Endothelial cell of umbilical vein (primary cell): Measurements from ENCODE around the gene COL5A1. TPM values are rescaled to one million over a fixed set of nuclear protein-coding genes. Genes with fewer than 3 reads are reported as not detected.

ENCODE experiments used
- BruUV-seq: library from RNA; stranded (reverse); fragments of 400-500 nt; replicated peaks from 2 replicates; lab custom pipeline; 2021; lab: Mats Ljungman, UMichigan
- CTCF ChIA-PET: fragments of 300-600, 350-600 bp; sonication (Branson Sonifier 250); formaldehyde crosslinking; loops from one replicate; lab custom pipeline; 2021; ENCODE audit warnings: antibody characterized with exemption, inconsistent platforms; lab: Charles Lee
- POLR2A ChIA-PET: fragments of 300-600, 350-600 bp; sonication (Branson Sonifier 250); formaldehyde crosslinking; loops from one replicate; lab custom pipeline; 2021; ENCODE audit warnings: antibody characterized with exemption, inconsistent platforms; lab: Charles Lee
- DNase-seq: peaks from one replicate; pipeline ENCODE4 v3.0.0-alpha.2; 2011; ENCODE audit warnings: low read depth, low spot score
- FAIRE-seq: peaks from 2 replicates; lab custom pipeline; 2011; peaks lifted over from hg19 to GRCh38; lab: Jason Lieb, UNC
- H2AFZ ChIP-seq: 2 replicates; pipeline ENCODE4 v1.6.0; 2012; ENCODE audit warnings: low read depth, low read length, control low read depth, inconsistent platforms
- H3K27ac ChIP-seq: 2 replicates; pipeline ENCODE4 v1.5.1; 2011; ENCODE audit warnings: low read depth, mild to moderate bottlenecking, control low read depth, low read length, moderate library complexity; ENCODE audit not compliant: insufficient read depth
- H3K27me3 ChIP-seq, 2 experiments: 2 replicates each; pipeline versions ENCODE4 v1.6.0 to v1.6.1; 2011; ENCODE audit warnings: low read length in 2 of 2, mixed read lengths in 1 of 2; ENCODE audit not compliant: control insufficient read depth in 2 of 2, insufficient read depth in 2 of 2
- H3K36me3 ChIP-seq, 2 experiments: 2 replicates in 1 of 2; 3 replicates in 1 of 2; pipeline ENCODE4 v1.5.1; 2011; ENCODE audit warnings: low read length in 2 of 2, mild to moderate bottlenecking in 1 of 2, moderate library complexity in 1 of 2; ENCODE audit not compliant: control insufficient read depth in 2 of 2, insufficient read depth in 2 of 2; ENCODE audit errors: extremely low read depth in 1 of 2
- H3K4me1 ChIP-seq: 3 replicates; pipeline ENCODE4 v1.5.1; 2011; ENCODE audit warnings: mild to moderate bottlenecking, low read length; ENCODE audit not compliant: control insufficient read depth, insufficient read depth; ENCODE audit errors: extremely low read depth
- H3K4me2 ChIP-seq: 2 replicates; pipeline ENCODE4 v1.6.1; 2011; ENCODE audit warnings: low read length, control low read depth, mixed read lengths; ENCODE audit not compliant: insufficient read depth
- H3K4me3 ChIP-seq, 3 experiments: fragments of 200-600 bp in 1 of 3; sonication (generic), shearing (Covaris generic) in 1 of 3; replicated peaks in 1 of 3; 2 replicates each; pipeline ENCODE4 v1.5.1; 2011 to 2016; ENCODE audit warnings: control low read depth in 3 of 3, low read length in 3 of 3, mild to moderate bottlenecking in 2 of 3, inconsistent platforms in 1 of 3, low read depth in 1 of 3, moderate library complexity in 1 of 3; ENCODE audit not compliant: insufficient read depth in 1 of 3
- H3K79me2 ChIP-seq: 2 replicates; pipeline ENCODE4 v1.6.0; 2012; ENCODE audit warnings: low read length, inconsistent platforms; ENCODE audit not compliant: control insufficient read depth, insufficient read depth
- H3K9ac ChIP-seq: replicated peaks from 2 replicates; pipeline ENCODE3; 2011; ENCODE audit warnings: low read length, control low read depth; ENCODE audit not compliant: insufficient read depth; ENCODE audit errors: extremely low read depth
- H3K9me1 ChIP-seq: replicated peaks from 3 replicates; pipeline ENCODE4 v1.6.0; 2011; ENCODE audit warnings: mild to moderate bottlenecking, low read length; ENCODE audit not compliant: control insufficient read depth, insufficient read depth; ENCODE audit errors: extremely low read depth
- H3K9me3 ChIP-seq: replicated peaks from 2 replicates; pipeline ENCODE4 v1.5.1; 2012; ENCODE audit warnings: low read length, inconsistent platforms; ENCODE audit not compliant: control insufficient read depth, insufficient read depth
- H4K20me1 ChIP-seq: replicated peaks from 2 replicates; pipeline ENCODE3; 2011; ENCODE audit warnings: mild to moderate bottlenecking, low read length; ENCODE audit not compliant: control insufficient read depth, insufficient read depth; ENCODE audit errors: extremely low read depth
- CTCF ChIP-seq, 2 donors: IDR thresholded peaks; 1 replicate in 1 of 2; 2 replicates in 1 of 2; pipeline ENCODE4 v1.5.1; 2011; ENCODE audit warnings: low read length in 2 of 2, mild to moderate bottlenecking in 2 of 2, moderate library complexity in 2 of 2, control low read depth in 1 of 2, inconsistent platforms in 1 of 2, low read depth in 1 of 2; ENCODE audit not compliant: insufficient read depth in 1 of 2; ENCODE audit errors: extremely low read depth in 1 of 2
- EZH2 ChIP-seq: IDR thresholded peaks from 2 replicates; pipeline ENCODE4 v1.6.1; 2012; ENCODE audit warnings: borderline replicate concordance, low read depth, mild to moderate bottlenecking, moderate library complexity, low read length, inconsistent platforms; ENCODE audit not compliant: severe bottlenecking
- FOS ChIP-seq: IDR thresholded peaks from 2 replicates; pipeline ENCODE4 v1.6.1; 2011; ENCODE audit warnings: mild to moderate bottlenecking, low read length, moderate library complexity, borderline replicate concordance; ENCODE audit not compliant: insufficient read depth
- JUN ChIP-seq: IDR thresholded peaks from 2 replicates; pipeline ENCODE4 v1.6.1; 2011; ENCODE audit warnings: borderline replicate concordance, low read depth; ENCODE audit not compliant: insufficient read length, insufficient read depth
- MAX ChIP-seq: IDR thresholded peaks from 2 replicates; pipeline ENCODE4 v1.6.1; 2011; ENCODE audit not compliant: insufficient read depth, insufficient read length
- POLR2AphosphoS5 ChIP-seq: IDR thresholded peaks from 2 replicates; pipeline ENCODE4 v1.6.1; 2012; ENCODE audit warnings: low read depth, mild to moderate bottlenecking, control low read depth, low read length, moderate library complexity; ENCODE audit not compliant: insufficient read depth
- dilution Hi-C: fragments of 300-500 bp; cut with MboI; formaldehyde crosslinking; loops from one replicate; pipeline ENCODE4 v1.15.0; 2019; ENCODE audit warnings: low sequenced_read_pairs; ENCODE audit not compliant: extremely low pct_ligation_motif_present
- intact Hi-C: fragments of 100-400 bp; cut with micrococcal nuclease; formaldehyde crosslinking; loops from one replicate; pipeline ENCODE4 v1.10.0; 2022
- polyA plus RNA-seq, 4 experiments: library from polyadenylated mRNA; depleted of rRNA in 3 of 4; stranded (reverse) in 3 of 4; unstranded in 1 of 4; fragments of >200 nt; gene quantifications; 2 replicates each; pipeline versions ENCODE4 v1.2.1 to v1.2.3, GENCODE V29; 2011 to 2012; ENCODE audit warnings: missing spikeins in 1 of 4
- total RNA-seq: library from RNA; stranded (reverse); gene quantifications from 2 replicates; pipeline ENCODE4 v1.2.3, GENCODE V29; 2021

The COL5A1 gene
- total and polyA plus RNA-seq, 2 donors (not counting 3 experiments of a cell fraction or from before 2014, with no cell fraction given): 97.4 to 175 TPM

GRCh38 chr9:134809826-134810225, 168.2 kb downstream of the COL5A1 start:
- no TSS peak for BruUV-seq
- Histone ChIP-seq H3K4me1 (no peaks in the 10 kb centered on the region), H2AFZ (no peak overlapping the region), H3K4me2 (no peak overlapping the region), H4K20me1 (no peaks in the 10 kb centered on the region), H3K36me3 (peaks cover 0 to 24% of the 10 kb centered on the region in 2 experiments), H3K9ac (no peak overlapping the region), H3K79me2 (no peaks in the 10 kb centered on the region), H3K27ac (no peak overlapping the region), H3K4me3 (no peak overlapping the region), H3K27me3 (no peaks in the 10 kb centered on the region), H3K9me1 (no peaks in the 10 kb centered on the region), H3K9me3 (no peaks in the 10 kb centered on the region)
- DNase-seq (no peak), FAIRE-seq (no peak)
- dilution Hi-C loops (no loop called here), intact Hi-C loops (no loop called here)
- POLR2A ChIA-PET: no interaction called here
- CTCF ChIA-PET: no interaction called here
- no peak for TF ChIP-seq EZH2
- TF ChIP-seq JUN: no peak
- no peak for TF ChIP-seq POLR2AphosphoS5
- no peak for TF ChIP-seq CTCF (IDR thresholded peaks at IDR 0.05; ENCODE audit: extremely low read depth in 1 of 2, insufficient read depth in 1 of 2, low read depth in 1 of 2, low read length in 2 of 2)
- no peak for TF ChIP-seq MAX
- no peak for TF ChIP-seq FOS
